HEK293T (cell line): Measurements from ENCODE around the gene CLIC6.

ENCODE experiments used
- CTBP1 ChIP-seq: fragments of 450-650 bp; IDR thresholded peaks from 2 replicates; pipeline ENCODE4 v1.6.1; 2016; ENCODE audit warnings: borderline replicate concordance
- ELF4 ChIP-seq: fragments of 450-650 bp; IDR thresholded peaks from 2 replicates; pipeline ENCODE4 v1.6.1; 2017; ENCODE audit warnings: antibody characterized with exemption
- FOXA1 ChIP-seq: fragments of 450-650 bp; IDR thresholded peaks from 2 replicates; pipeline ENCODE4 v1.6.1; 2016; ENCODE audit warnings: mild to moderate bottlenecking
- HDGF ChIP-seq: fragments of 450-650 bp; IDR thresholded peaks from 2 replicates; pipeline ENCODE4 v1.6.1; 2017; ENCODE audit warnings: antibody characterized with exemption, borderline replicate concordance
- L3MBTL2 ChIP-seq: fragments of 450-650 bp; conservative IDR thresholded peaks from 2 replicates; pipeline ENCODE4 v1.6.1; 2016; ENCODE audit warnings: mild to moderate bottlenecking
- NFRKB ChIP-seq: fragments of 450-650 bp; IDR thresholded peaks from 2 replicates; pipeline ENCODE4 v1.6.1; 2016; ENCODE audit warnings: mild to moderate bottlenecking, moderate library complexity
- TARDBP ChIP-seq: fragments of 450-650 bp; IDR thresholded peaks from 2 replicates; pipeline ENCODE4 v1.6.1; 2016

GRCh38 chr21:34650861-34651431 lies 17.8 kb upstream of the CLIC6 start:
- TF ChIP-seq NFRKB: no peak
- no peak for TF ChIP-seq L3MBTL2
- TF ChIP-seq CTBP1: no peak
- no peak for TF ChIP-seq FOXA1
- no peak for TF ChIP-seq ELF4
- TF ChIP-seq HDGF: no peak
- TF ChIP-seq TARDBP: no peak
